Adrenal gland (tissue), 5 donors: ENCODE results near the gene HPSE2.

Source experiments
- POLR2A ChIP-seq, 2 donors: fragments of 450-650 bp; IDR thresholded peaks; one replicate each; pipeline ENCODE4 v1.6.1; 2017; ENCODE audit warnings: antibody characterized with exemption in 2 of 2, mild to moderate bottlenecking in 2 of 2, moderate library complexity in 1 of 2
- TF ChIP-seq, protein P1 (sequence below), 6 experiments: fragments of 450-650 bp in 4 of 6; fragments of 200-600 bp in 2 of 6; sonication (generic) in 1 of 6; IDR thresholded peaks; 1 replicate in 5 of 6; 2 replicates in 1 of 6; pipeline versions ENCODE4 v1.5.1 to v1.8.0; 2016 to 2021; ENCODE audit warnings: antibody characterized with exemption in 6 of 6, mild to moderate bottlenecking in 2 of 6, moderate library complexity in 1 of 6
- donor health status: DM: no; HTN: no; CAD: no.

DNA sequence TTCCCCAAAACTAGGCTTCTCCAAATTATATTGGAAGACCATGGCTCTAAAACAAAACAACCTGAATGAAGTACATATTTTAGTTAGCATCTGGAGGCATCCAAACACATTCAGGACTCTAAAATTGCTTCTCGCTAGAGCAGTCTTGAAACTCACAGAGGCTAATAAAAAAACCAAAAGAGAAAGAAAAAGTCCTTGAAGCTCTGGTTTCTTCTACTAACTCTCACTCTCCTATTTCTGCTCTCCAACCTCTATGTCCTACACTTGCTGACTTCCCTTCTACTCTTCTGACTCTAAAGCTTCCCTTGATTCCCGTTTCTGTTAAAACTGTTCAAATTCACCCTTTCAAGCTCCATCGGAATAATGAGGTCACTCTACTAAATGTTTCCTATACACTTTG is 418.3 kb downstream of the HPSE2 start:
- no peak for TF ChIP-seq POLR2A (IDR thresholded peaks at IDR 0.05)
- TF ChIP-seq, protein P1, sequence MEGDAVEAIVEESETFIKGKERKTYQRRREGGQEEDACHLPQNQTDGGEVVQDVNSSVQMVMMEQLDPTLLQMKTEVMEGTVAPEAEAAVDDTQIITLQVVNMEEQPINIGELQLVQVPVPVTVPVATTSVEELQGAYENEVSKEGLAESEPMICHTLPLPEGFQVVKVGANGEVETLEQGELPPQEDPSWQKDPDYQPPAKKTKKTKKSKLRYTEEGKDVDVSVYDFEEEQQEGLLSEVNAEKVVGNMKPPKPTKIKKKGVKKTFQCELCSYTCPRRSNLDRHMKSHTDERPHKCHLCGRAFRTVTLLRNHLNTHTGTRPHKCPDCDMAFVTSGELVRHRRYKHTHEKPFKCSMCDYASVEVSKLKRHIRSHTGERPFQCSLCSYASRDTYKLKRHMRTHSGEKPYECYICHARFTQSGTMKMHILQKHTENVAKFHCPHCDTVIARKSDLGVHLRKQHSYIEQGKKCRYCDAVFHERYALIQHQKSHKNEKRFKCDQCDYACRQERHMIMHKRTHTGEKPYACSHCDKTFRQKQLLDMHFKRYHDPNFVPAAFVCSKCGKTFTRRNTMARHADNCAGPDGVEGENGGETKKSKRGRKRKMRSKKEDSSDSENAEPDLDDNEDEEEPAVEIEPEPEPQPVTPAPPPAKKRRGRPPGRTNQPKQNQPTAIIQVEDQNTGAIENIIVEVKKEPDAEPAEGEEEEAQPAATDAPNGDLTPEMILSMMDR (IDR thresholded peaks at IDR 0.05), result no peak
